ENCODE data around the gene LAMC3. TPM values are rescaled to one million over a fixed set of nuclear protein-coding genes. Genes with fewer than 3 reads are reported as not detected.
"Not testable (repeated sequence)": the region's sequence is repeated elsewhere in the genome, so short reads cannot be mapped to it uniquely, and the experiment has no call there.

The LAMC3 gene
- total RNA-seq, 1 donor from 2014 or later: 0.29 TPM

DNA sequence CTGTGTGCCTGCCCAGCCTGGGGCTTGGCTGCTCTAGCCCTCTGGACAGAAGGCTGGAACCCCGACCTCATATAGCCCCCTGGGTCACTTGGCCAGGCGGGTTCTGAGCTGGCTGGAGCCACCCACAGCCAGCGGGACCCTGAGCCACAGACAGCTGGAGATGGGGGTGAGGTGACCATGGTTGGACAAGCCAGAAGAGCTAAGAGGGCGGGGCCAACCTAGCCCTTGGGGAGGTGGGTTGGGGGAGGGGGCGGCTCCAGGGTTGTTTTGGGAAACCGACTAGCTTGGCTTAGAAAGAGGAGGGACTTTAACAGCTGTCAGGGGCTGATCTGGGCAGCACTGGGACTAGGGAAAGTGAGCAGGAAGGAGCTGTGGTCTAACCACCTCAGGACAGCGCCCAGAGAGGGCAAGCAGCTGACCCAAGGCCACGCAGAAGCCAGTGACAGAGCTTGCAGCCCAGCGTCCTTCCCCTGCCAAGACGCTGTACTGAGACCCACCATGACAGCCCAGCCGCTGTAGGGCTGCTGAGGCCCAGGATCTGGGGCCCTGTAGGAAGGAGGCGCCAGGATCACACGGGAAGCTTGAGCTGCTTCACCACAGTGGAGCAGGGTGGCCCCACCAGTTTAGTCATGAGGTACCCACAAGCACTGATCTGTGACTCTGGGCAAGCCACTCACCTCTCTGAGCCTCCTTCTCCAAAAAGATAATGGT lies 89.6 kb downstream of the LAMC3 start:
- no peak overlapping the region for H3K4me3 ChIP-seq (ENCODE audit: low read depth, low read length)
- no peak for DNase-seq (ENCODE audit: low read depth)
- TF ChIP-seq, protein P1, sequence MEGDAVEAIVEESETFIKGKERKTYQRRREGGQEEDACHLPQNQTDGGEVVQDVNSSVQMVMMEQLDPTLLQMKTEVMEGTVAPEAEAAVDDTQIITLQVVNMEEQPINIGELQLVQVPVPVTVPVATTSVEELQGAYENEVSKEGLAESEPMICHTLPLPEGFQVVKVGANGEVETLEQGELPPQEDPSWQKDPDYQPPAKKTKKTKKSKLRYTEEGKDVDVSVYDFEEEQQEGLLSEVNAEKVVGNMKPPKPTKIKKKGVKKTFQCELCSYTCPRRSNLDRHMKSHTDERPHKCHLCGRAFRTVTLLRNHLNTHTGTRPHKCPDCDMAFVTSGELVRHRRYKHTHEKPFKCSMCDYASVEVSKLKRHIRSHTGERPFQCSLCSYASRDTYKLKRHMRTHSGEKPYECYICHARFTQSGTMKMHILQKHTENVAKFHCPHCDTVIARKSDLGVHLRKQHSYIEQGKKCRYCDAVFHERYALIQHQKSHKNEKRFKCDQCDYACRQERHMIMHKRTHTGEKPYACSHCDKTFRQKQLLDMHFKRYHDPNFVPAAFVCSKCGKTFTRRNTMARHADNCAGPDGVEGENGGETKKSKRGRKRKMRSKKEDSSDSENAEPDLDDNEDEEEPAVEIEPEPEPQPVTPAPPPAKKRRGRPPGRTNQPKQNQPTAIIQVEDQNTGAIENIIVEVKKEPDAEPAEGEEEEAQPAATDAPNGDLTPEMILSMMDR (conservative IDR thresholded peaks at IDR 0.05; ENCODE audit: low read depth, low read length): no peak

DNA sequence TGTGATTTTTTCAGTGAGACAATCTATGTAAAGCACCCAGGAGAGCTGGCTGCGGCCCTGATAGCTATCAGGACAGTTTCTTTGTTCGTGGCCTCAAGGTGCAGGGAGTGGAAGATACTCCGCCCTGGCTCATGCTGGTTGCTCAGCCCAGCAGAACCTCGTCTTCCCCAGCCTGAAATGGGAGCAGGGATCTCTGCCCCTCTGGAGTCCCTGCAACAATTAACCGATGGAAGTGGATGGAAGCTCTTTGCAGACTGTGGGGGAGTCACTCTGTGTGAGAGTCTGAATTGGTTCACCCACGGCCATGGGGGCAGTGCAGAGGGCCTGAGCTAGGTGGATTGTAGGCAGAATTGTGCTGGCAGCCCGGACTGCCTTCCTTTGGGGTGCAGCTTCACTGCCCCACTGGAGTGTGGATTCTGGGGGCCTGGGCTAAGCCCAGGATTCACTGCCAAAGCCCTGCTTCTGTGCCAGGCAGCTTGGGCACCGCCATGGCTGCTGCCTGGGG lies 90.2 kb downstream of the LAMC3 start:
- no peak for DNase-seq (ENCODE audit: low read depth)
- H3K4me3 ChIP-seq (ENCODE audit: low read depth, low read length): no peak overlapping the region
- TF ChIP-seq, protein P1 (conservative IDR thresholded peaks at IDR 0.05; ENCODE audit: low read depth, low read length): no peak

- not testable (repeated sequence) for DNase-seq (ENCODE audit: low read depth)
Measured at GRCh38 chr9:131099845-131100244, 90.9 kb downstream of the LAMC3 start.

GRCh38 chr9:131100445-131100844 lies 91.5 kb downstream of the LAMC3 start:
- TF ChIP-seq, protein P1 (conservative IDR thresholded peaks at IDR 0.05; ENCODE audit: low read depth, low read length): no peak
- DNase-seq (ENCODE audit: low read depth): peak; percentile 71
- H3K4me3 ChIP-seq (ENCODE audit: low read depth, low read length): no peak overlapping the region

More at GRCh38 chr9:131099845-131100244, 90.9 kb downstream of the LAMC3 start:
- not testable (repeated sequence) for H3K4me3 ChIP-seq (ENCODE audit: low read depth, low read length)

DNA sequence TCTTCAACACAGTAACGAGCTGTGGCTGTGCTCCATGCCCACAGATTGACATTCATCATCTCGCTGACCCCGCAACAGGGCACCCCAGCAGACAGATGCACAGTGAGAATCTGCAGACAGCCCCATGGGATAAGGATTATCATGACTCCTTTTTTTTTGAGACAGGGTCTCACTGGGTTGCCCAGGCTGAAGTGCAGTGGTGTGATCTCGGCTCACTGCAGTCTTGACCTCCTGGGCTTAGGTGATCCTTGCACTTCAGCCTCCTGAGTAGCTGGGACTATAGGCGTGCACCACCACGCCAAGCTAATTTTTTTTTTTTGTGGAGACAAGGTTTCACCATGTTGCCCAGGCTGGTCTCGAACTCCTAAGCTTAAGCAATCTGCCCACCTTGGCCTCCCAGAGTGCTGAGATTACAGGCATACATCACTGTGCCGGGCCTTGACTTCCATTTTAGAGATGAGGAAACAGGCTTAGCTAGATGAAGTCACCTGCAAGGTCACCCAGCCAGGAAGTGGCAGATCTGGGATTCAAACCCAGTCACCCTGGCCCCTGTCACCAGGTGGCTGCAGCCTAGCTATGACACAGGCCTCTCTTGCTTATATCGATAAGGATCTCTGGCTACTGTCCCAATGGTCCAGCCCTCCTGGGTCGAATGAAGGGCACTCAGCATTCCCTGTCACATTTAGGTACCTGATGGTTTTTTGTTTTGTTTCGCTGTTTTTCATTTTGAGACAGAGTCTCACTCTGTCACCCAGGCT lies 92.4 kb downstream of the LAMC3 start:
- H3K4me3 ChIP-seq (ENCODE audit: low read depth, low read length): no peak overlapping the region
- no peak for DNase-seq (ENCODE audit: low read depth)
- TF ChIP-seq, protein P1 (conservative IDR thresholded peaks at IDR 0.05; ENCODE audit: low read depth, low read length): no peak

DNA sequence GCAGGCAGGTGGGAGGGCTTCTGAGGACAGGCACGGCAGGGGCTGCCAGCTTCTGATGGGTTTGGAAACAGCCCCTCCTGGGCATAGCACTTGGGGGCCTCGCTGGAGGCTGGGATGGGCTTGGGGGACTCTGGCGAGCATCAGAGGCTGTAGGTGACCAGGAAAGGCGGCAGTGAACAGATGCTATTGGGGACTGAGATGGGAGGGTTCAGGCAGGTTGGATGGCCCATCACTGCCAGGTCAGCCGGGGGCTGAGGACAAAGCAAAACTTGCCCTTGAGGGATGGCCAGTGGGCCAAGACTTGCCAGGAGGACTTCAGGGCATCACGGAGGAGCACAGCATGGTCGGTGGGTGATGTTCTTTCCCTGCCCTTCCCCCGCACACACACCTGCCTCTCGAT lies 94.0 kb downstream of the LAMC3 start:
- H3K4me3 ChIP-seq (ENCODE audit: low read depth, low read length): peak overlapping the region; percentile 10
- no peak for DNase-seq (ENCODE audit: low read depth)
- TF ChIP-seq, protein P1 (conservative IDR thresholded peaks at IDR 0.05; ENCODE audit: low read depth, low read length): no peak

- H3K4me3 ChIP-seq (ENCODE audit: low read depth, low read length): no peak overlapping the region
- DNase-seq (ENCODE audit: low read depth): no peak
- TF ChIP-seq, protein P1 (conservative IDR thresholded peaks at IDR 0.05; ENCODE audit: low read depth, low read length): no peak
Measured at GRCh38 chr9:131103535-131103934, 94.6 kb downstream of the LAMC3 start.

Data from epithelial cell of proximal tubule (primary cell).